ENCODE results near the gene CCDC157. TPM values are rescaled to one million over a fixed set of nuclear protein-coding genes. Genes with fewer than 3 reads are reported as not detected.

The CCDC157 gene
- total RNA-seq, 1 donor from 2014 or later, result 3.7 TPM

- no peak overlapping the region for H3K9ac ChIP-seq
- Mint-ChIP-seq H3K36me3 (no peaks in the 10 kb centered on the region), H3K9me3 (peaks cover 6% of the 10 kb centered on the region), H3K4me3 (no peak overlapping the region), H3K4me1 (peaks cover 44% of the 10 kb centered on the region), H3K27me3 (ENCODE audit: insufficient read depth, low read depth) (peaks cover 5% of the 10 kb centered on the region), H3K27ac (peak overlapping the region; percentile 83)
- no peaks in the 10 kb centered on the region for H3K9me3 ChIP-seq (ENCODE audit: low read depth)
- no peak overlapping the region for H3K27ac ChIP-seq
- H3K4me2 ChIP-seq, result no peak overlapping the region
- H3K79me2 ChIP-seq (ENCODE audit: low read depth), result no peaks in the 10 kb centered on the region
- TF ChIP-seq EZH2 (IDR thresholded peaks at IDR 0.05), result no peak
- peak; percentile 64 for TF ChIP-seq CTCF (IDR thresholded peaks at IDR 0.05)
- H3F3A ChIP-seq (ENCODE audit: low read depth), result peaks cover 35% of the 10 kb centered on the region
- no peak overlapping the region for H3K4me3 ChIP-seq
- no peaks in the 10 kb centered on the region for H4K20me1 ChIP-seq (ENCODE audit: low read depth)
- peaks cover 12% of the 10 kb centered on the region for H3K27me3 ChIP-seq
- no peaks in the 10 kb centered on the region for H3K36me3 ChIP-seq
- peak; percentile 75 for DNase-seq (ENCODE audit: low spot score)
- H2AFZ ChIP-seq (replicated peaks), result no peak overlapping the region
- peaks cover 30% of the 10 kb centered on the region for H3K4me1 ChIP-seq
Measured at GRCh38 chr22:30390974-30391691, 34.3 kb downstream of the CCDC157 start.

- H3K4me3 ChIP-seq, result peak overlapping the region; percentile 28
- TF ChIP-seq EZH2phosphoT487 (IDR thresholded peaks at IDR 0.05) (peak; percentile 65), CTCF (IDR thresholded peaks at IDR 0.05) (no peak)
- Mint-ChIP-seq H3K27me3 (ENCODE audit: insufficient read depth, low read depth) (peaks cover 5% of the 10 kb centered on the region), H3K27ac (peak overlapping the region; percentile 96), H3K4me3 (peak overlapping the region; percentile 62), H3K4me1 (peaks cover 46% of the 10 kb centered on the region), H3K36me3 (no peaks in the 10 kb centered on the region), H3K9me3 (peaks cover 6% of the 10 kb centered on the region)
- no peaks in the 10 kb centered on the region for H3K9me3 ChIP-seq (ENCODE audit: low read depth)
- H3K36me3 ChIP-seq, result no peaks in the 10 kb centered on the region
- peak overlapping the region; percentile 71 for H3K27ac ChIP-seq
- peaks cover 39% of the 10 kb centered on the region for H3F3A ChIP-seq (ENCODE audit: low read depth)
- DNase-seq (ENCODE audit: low spot score), result peak; percentile 81
- H3K9ac ChIP-seq, result no peak overlapping the region
- no peaks in the 10 kb centered on the region for H3K79me2 ChIP-seq (ENCODE audit: low read depth)
- peaks cover 33% of the 10 kb centered on the region for H3K4me1 ChIP-seq
- H3K4me2 ChIP-seq, result peak overlapping the region; percentile 78
- H4K20me1 ChIP-seq (ENCODE audit: low read depth), result no peaks in the 10 kb centered on the region
- no peak overlapping the region for H2AFZ ChIP-seq (replicated peaks)
- H3K27me3 ChIP-seq, result peaks cover 29% of the 10 kb centered on the region
Measured at GRCh38 chr22:30392661-30393321, 36.0 kb downstream of the CCDC157 start.

- H3K27me3 Mint-ChIP-seq (ENCODE audit: insufficient read depth, low read depth), result peaks cover 7% of the 10 kb centered on the region
- H3K4me3 Mint-ChIP-seq, result peak overlapping the region; percentile 61
- peak overlapping the region; percentile 96 for H3K27ac Mint-ChIP-seq
Measured at GRCh38 chr22:30393322-30393680, 36.5 kb downstream of the CCDC157 start.

More at GRCh38 chr22:30393322-30393680, 36.5 kb downstream of the CCDC157 start:
- Histone ChIP-seq H3K9me3 (ENCODE audit: low read depth) (no peaks in the 10 kb centered on the region), H4K20me1 (ENCODE audit: low read depth) (no peaks in the 10 kb centered on the region), H3F3A (ENCODE audit: low read depth) (peaks cover 39% of the 10 kb centered on the region), H3K79me2 (ENCODE audit: low read depth) (no peaks in the 10 kb centered on the region), H3K27ac (peak overlapping the region; percentile 71), H3K4me1 (peaks cover 38% of the 10 kb centered on the region), H3K27me3 (peaks cover 34% of the 10 kb centered on the region), H3K9ac (no peak overlapping the region), H2AFZ (replicated peaks) (no peak overlapping the region), H3K36me3 (no peaks in the 10 kb centered on the region), H3K4me2 (peak overlapping the region; percentile 78), H3K4me3 (peak overlapping the region; percentile 28)
- Mint-ChIP-seq H3K9me3 (peaks cover 6% of the 10 kb centered on the region), H3K36me3 (no peaks in the 10 kb centered on the region), H3K4me1 (peaks cover 51% of the 10 kb centered on the region)
- TF ChIP-seq EZH2 (IDR thresholded peaks at IDR 0.05) (no peak), EZH2phosphoT487 (IDR thresholded peaks at IDR 0.05) (no peak), CTCF (IDR thresholded peaks at IDR 0.05) (no peak)
- no peak for DNase-seq (ENCODE audit: low spot score)

All from neural progenitor cell (in vitro differentiated cells).